ENCODE data around the gene ABCC1.

Gene ABCC1

DNA sequence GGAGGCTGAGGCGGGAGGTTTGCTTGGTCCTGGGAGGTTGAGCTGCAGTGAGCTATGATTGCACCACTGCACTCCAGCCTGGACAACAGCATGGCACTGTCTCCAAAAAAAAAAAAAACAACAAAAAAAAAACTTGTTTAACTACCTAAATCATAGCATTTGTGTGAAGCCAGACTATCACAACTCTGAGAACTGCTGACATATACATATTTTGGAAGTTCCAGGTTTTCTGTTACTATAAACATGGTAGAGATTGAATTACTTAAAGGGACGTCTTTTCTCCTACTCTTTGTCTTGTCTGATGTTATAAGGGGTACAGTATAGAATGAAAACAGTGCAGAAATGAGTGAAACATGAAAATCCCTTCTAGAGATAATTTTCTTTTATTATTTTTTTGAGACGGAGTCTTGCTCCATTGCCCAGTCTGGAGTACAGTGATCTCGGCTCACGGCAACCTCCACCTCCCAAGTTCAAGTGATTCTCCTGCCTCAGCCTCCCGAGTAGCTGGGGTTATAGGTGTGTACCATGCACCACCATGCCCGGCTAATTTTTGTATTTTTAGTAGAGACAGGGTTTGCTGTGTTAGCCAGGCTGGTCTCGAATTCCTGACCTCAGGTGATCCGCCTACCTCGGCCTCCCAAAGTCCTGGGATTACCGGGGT is 18.4 kb downstream of the ABCC1 start:
- Histone ChIP-seq H3F3A (ENCODE audit: control insufficient read depth, insufficient read depth) (no peaks in the 10 kb centered on the region), H3K9me3 (ENCODE audit: control insufficient read depth, insufficient read depth, low read length) (peaks cover 17% of the 10 kb centered on the region; the same call in 1 of the 2 replicates), H3K9me2 (replicated peaks; ENCODE audit: control insufficient read depth, low read length) (no peaks in the 10 kb centered on the region), H3K4me1 (ENCODE audit: control insufficient read depth, low read length) (no peaks in the 10 kb centered on the region), H3K4me3 (ENCODE audit: low read length) (no peak overlapping the region), H4K20me1 (ENCODE audit: control insufficient read depth, insufficient read depth, low read depth, low read length) (no peaks in the 10 kb centered on the region), H3K79me2 (ENCODE audit: control insufficient read depth, low read length) (peaks cover 93% of the 10 kb centered on the region), H3K27me3 (ENCODE audit: control insufficient read depth, low read length) (no peaks in the 10 kb centered on the region), H3K36me3 (ENCODE audit: control insufficient read depth, low read length) (peaks cover 32% of the 10 kb centered on the region), H3K4me2 (ENCODE audit: low read length) (no peak overlapping the region), H3K27ac (ENCODE audit: low read depth, low read length) (no peak overlapping the region)
- TF ChIP-seq, protein P1, sequence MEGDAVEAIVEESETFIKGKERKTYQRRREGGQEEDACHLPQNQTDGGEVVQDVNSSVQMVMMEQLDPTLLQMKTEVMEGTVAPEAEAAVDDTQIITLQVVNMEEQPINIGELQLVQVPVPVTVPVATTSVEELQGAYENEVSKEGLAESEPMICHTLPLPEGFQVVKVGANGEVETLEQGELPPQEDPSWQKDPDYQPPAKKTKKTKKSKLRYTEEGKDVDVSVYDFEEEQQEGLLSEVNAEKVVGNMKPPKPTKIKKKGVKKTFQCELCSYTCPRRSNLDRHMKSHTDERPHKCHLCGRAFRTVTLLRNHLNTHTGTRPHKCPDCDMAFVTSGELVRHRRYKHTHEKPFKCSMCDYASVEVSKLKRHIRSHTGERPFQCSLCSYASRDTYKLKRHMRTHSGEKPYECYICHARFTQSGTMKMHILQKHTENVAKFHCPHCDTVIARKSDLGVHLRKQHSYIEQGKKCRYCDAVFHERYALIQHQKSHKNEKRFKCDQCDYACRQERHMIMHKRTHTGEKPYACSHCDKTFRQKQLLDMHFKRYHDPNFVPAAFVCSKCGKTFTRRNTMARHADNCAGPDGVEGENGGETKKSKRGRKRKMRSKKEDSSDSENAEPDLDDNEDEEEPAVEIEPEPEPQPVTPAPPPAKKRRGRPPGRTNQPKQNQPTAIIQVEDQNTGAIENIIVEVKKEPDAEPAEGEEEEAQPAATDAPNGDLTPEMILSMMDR (IDR thresholded peaks at IDR 0.05; ENCODE audit: low read depth, low read length, poor library complexity, severe bottlenecking) = no peak
- no peak for TF ChIP-seq EZH2phosphoT487 (IDR thresholded peaks at IDR 0.05; ENCODE audit: borderline replicate concordance, low read length)

DNA sequence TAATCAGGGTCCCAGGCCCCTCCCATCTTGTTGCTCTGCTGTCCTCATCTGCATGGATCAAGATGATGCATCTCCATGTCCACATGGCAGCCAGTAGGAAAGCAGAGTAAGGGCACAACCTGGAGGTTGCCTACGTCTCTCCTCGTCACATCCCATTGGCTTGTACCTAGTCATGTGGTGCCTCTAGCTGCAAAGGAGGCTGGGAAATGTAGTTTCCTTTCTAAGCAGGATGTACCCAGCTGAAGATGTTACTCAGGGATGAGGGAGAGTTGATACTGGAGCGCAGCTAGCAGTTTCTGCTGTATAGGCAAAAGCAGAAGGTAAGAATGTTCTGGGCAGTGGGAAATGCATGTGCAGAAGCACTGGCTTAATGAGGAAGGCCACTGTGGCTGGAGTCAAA is 20.8 kb downstream of the ABCC1 start:
- Histone ChIP-seq H4K20me1 (ENCODE audit: control insufficient read depth, insufficient read depth, low read depth, low read length) (no peaks in the 10 kb centered on the region), H3K79me2 (ENCODE audit: control insufficient read depth, low read length) (peaks cover 95% of the 10 kb centered on the region), H3F3A (ENCODE audit: control insufficient read depth, insufficient read depth) (no peaks in the 10 kb centered on the region), H3K9me3 (ENCODE audit: control insufficient read depth, insufficient read depth, low read length) (peaks cover 10% of the 10 kb centered on the region; the same call in 1 of the 2 replicates), H3K9me2 (replicated peaks; ENCODE audit: control insufficient read depth, low read length) (no peaks in the 10 kb centered on the region), H3K4me3 (ENCODE audit: low read length) (no peak overlapping the region), H3K36me3 (ENCODE audit: control insufficient read depth, low read length) (peaks cover 34% of the 10 kb centered on the region), H3K4me1 (ENCODE audit: control insufficient read depth, low read length) (no peaks in the 10 kb centered on the region), H3K4me2 (ENCODE audit: low read length) (no peak overlapping the region), H3K27ac (ENCODE audit: low read depth, low read length) (no peak overlapping the region), H3K27me3 (ENCODE audit: control insufficient read depth, low read length) (no peaks in the 10 kb centered on the region)
- TF ChIP-seq, protein P1 (IDR thresholded peaks at IDR 0.05; ENCODE audit: low read depth, low read length, poor library complexity, severe bottlenecking) = no peak
- no peak for TF ChIP-seq EZH2phosphoT487 (IDR thresholded peaks at IDR 0.05; ENCODE audit: borderline replicate concordance, low read length)

DNA sequence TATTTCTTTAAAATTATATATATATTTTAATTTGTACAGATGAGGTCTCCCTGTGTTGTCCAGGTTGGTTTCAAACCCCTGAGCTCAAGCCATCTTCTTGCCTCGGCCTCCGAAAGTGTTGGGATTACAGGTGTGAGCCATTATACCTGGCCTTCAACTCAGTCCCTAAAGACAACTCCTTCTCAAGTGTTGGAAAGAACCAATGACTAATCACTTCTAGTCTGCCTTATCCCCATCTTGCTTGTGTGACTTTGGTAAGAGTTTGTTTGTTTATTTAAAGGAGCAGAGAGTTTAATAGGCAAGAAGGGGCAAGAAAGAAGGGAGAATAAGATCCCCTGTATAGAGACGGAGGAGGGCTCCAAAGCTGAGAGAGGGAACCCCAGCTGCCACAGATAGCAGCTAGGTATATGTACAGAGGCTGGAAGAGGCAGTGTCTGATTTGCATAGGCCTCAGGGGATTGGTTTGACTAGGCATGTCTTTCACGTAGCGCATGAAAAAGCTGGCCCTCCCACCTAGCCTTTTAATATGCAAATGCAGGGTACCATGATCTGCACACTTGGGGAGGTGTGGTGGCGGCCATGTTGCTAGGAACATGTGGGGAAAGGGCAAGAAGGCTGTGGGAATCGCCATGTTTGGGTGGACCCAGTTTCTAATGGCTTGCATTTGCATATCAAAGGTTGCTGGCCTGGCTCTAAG is 21.5 kb downstream of the ABCC1 start:
- H3K79me2 ChIP-seq (ENCODE audit: control insufficient read depth, low read length) = peaks cover 95% of the 10 kb centered on the region
- H3K27me3 ChIP-seq (ENCODE audit: control insufficient read depth, low read length) = no peaks in the 10 kb centered on the region
- no peaks in the 10 kb centered on the region for H3K4me1 ChIP-seq (ENCODE audit: control insufficient read depth, low read length)
- no peaks in the 10 kb centered on the region for H3F3A ChIP-seq (ENCODE audit: control insufficient read depth, insufficient read depth)
- TF ChIP-seq, protein P1 (IDR thresholded peaks at IDR 0.05; ENCODE audit: low read depth, low read length, poor library complexity, severe bottlenecking) = no peak
- TF ChIP-seq EZH2phosphoT487 (IDR thresholded peaks at IDR 0.05; ENCODE audit: borderline replicate concordance, low read length) = no peak
- no peak overlapping the region for H3K27ac ChIP-seq (ENCODE audit: low read depth, low read length)
- no peak overlapping the region for H3K4me2 ChIP-seq (ENCODE audit: low read length)
- H3K9me3 ChIP-seq (ENCODE audit: control insufficient read depth, insufficient read depth, low read length) = peaks cover 10% of the 10 kb centered on the region; the same call in 1 of the 2 replicates
- peaks cover 34% of the 10 kb centered on the region for H3K36me3 ChIP-seq (ENCODE audit: control insufficient read depth, low read length)
- H3K9me2 ChIP-seq (replicated peaks; ENCODE audit: control insufficient read depth, low read length) = no peaks in the 10 kb centered on the region
- H3K4me3 ChIP-seq (ENCODE audit: low read length) = no peak overlapping the region
- no peaks in the 10 kb centered on the region for H4K20me1 ChIP-seq (ENCODE audit: control insufficient read depth, insufficient read depth, low read depth, low read length)

Data from DOHH2 (cell line).